NCI-H1048 (cell line): ENCODE data around the gene SCIMP.
"Not testable (repeated sequence)": the region's sequence is repeated elsewhere in the genome, so short reads cannot be mapped to it uniquely, and the experiment has no call there.

ENCODE experiments used
- DNase-seq: peaks from one replicate; lab custom pipeline; 2025; lab: John Stamatoyannopoulos, UW

SCIMP gene

GRCh38 chr17:5234645-5235576 lies at the start of gene SCIMP:
Gene SCIMP (minus strand): TSS chr17:5234860. CDS start chr17:5234755, 105 bp downstream.
- no peak for DNase-seq

- no peak for DNase-seq
Observed at GRCh38 chr17:5283571-5284315, 49.1 kb upstream of the SCIMP start.

- DNase-seq: no peak
Observed at GRCh38 chr17:5282642-5283217, 48.1 kb upstream of the SCIMP start.

DNA sequence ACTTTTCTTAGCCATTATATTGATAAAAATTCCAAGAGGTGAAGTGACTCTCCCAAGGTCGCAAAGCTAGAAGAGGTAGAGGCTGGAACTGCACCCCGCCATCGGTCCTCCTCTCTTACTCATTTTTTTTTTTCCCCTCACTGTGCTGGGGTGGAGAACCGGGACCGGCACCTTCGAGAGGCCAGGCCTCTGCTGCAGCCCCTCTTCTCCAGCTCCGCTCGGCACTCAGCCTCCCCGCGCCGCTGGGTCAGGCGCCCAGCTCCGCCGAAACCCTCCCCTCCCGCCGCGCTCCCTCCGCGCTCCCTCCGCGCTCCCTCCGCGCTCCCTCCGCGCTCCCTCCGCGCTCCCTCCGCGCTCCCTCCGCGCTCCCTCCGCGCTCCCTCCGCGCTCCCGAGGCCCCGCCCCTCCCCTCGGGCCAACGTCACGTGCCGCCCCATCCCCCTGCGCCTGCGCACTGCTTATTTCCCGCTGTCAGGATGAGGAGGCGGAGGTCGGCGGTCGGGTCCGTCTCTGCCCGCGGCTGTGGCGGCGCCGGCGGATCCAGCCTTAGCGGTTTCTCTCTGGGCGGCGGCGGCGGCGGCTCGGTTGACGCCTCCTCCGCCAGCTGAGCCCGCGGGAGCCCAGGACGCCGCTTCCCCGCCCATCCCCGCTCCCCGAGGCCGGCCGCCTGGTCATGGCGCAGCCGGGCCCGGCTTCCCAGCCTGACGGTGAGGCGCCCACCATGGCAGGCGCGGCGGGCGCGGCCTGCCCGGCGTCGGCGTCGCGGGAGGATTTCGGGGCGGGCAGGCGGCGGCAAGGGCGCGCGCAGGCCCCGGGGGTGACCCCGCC lies 47.4 kb upstream of the SCIMP start, which contains the start of gene RABEP1:
Gene RABEP1, plus strand, starts transcription at position 471 of the 828 bp plus-strand sequence. Its CDS starts 203 bp downstream, at position 674.
- DNase-seq: peak; percentile 63

DNA sequence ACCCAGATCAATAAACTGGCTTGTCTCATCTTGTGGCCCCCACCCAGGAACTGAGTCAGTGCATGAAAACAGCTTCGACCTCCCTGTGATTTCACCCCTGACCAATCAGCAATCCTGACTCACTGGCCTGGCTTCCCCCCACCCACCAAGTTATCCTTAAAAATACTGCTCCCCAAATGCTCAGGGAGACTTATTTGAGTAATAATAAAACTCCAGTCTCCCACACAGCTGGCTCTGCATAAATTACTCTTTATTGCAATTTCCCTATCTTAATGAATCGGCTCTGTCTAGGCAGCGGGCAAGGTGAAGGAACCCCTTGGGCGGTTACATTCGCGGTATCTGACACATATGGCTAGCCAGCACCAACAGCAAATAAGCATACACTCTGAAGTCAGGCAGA lies 37.7 kb upstream of the SCIMP start:
- DNase-seq: no peak

DNA sequence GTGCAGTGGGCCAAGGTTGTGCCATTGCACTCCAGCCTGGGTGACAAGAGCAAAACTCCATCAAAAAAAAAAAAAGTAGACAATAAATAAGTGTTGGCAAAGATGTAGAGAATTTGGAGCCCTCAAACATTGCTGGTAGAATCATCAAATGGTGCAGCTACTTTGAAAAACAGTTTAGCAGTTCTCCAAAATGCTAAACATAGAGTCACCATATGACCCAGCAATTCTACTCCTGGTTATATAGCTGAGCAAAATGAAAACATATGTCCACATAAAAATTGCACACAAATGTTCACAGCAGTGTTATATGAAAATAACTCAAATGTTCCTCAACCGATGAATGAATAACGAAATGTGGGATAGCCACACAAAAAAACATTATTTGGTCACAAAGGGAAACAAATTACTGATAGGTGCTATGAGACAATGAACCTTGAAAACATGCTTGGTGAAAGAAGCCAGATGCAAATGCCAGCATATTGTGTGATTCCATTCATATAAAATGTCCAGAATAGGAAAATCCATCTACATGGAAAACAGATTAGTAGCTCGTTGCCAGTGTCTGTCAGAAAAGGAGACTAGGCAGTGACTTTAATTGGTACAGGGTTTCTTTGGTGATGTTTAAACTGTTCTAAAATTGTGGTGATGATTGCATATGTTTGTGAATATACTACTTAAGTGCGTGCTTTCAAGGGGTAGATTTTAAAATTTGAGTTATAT lies 34.7 kb upstream of the SCIMP start:
- no peak for DNase-seq

DNA sequence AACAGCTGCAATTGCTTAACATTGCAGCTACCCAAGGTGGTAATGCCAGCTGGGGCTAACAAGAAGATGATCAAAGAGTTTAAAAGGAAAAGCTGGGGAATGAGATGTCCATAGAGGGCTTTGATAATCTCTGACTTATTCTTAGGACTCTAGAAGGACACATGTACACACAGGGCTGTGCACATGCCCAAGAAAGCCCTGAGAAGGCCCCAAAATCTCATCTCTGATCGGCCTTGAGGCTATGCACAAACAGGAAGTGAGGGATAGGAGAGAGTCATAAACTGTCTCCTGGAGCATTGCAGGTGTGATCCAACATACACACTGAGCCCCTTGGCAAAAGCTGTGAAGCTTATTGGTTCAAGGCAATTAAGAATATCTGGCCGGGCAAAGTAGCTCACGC lies 30.2 kb upstream of the SCIMP start:
- DNase-seq: no peak

DNA sequence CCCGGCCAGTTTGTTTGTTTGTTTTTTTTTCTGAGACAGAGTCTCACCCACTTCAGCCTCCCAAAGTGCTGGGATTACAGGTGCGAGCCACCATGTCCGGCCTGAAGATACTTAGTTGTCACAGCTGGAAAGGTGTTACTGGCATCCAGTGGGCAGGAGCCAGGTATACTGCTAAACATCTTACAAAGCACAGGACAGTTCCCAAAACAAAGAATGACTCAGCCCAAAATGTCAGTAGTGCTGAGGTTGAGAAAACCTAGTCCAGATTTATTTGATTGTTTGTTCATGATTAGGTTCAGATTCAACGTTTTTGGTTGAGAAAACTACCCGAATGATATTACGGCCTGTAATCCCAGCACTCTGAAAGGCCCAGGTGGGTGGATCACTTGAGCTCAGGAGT lies 28.8 kb upstream of the SCIMP start:
- DNase-seq: no peak

GRCh38 chr17:5262416-5262991 lies 27.8 kb upstream of the SCIMP start:
- no peak for DNase-seq

- DNase-seq: no peak
Observed at GRCh38 chr17:5260542-5260941, 25.9 kb upstream of the SCIMP start.

DNA sequence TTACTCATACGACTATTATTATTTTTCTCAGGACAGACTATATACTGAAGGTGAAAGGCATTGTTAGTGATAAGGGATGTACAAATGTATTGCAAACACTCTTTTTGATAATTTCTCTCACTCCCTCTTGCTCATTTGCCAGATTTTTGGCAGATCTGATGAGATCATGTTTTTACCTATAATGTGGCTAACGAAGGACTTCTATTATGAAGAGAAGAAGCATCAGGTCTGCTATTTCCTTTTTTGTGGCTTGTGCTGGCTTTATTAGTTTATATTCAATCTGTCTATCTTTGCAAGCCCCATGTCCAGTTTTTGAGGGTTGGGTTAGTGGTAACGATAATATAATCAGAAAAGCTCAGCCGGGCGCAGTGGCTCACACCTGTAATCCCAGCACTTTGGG lies 22.5 kb upstream of the SCIMP start:
- no peak for DNase-seq

GRCh38 chr17:5254903-5255521 lies 20.4 kb upstream of the SCIMP start:
- DNase-seq: no peak

GRCh38 chr17:5254414-5254813 lies 19.8 kb upstream of the SCIMP start:
- DNase-seq: no peak

DNA sequence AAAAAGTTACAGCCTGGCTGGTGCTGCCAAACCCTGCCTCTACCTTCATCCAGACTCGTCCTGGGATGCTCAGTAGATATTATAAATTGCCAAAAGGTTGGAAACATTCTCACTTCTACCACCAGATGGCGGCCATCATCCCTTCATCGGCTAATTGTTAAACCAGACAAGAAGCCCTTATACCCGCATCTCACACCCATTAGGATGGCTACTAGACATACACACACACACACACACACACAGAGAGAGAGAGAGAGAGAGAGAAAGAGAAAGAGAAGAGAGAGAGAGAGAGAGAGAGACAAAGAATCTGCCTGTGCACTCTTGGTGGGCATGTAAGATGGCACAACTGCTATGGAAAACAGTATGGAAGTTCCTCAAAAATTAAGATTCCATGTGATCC lies 15.0 kb upstream of the SCIMP start:
- no peak for DNase-seq

DNA sequence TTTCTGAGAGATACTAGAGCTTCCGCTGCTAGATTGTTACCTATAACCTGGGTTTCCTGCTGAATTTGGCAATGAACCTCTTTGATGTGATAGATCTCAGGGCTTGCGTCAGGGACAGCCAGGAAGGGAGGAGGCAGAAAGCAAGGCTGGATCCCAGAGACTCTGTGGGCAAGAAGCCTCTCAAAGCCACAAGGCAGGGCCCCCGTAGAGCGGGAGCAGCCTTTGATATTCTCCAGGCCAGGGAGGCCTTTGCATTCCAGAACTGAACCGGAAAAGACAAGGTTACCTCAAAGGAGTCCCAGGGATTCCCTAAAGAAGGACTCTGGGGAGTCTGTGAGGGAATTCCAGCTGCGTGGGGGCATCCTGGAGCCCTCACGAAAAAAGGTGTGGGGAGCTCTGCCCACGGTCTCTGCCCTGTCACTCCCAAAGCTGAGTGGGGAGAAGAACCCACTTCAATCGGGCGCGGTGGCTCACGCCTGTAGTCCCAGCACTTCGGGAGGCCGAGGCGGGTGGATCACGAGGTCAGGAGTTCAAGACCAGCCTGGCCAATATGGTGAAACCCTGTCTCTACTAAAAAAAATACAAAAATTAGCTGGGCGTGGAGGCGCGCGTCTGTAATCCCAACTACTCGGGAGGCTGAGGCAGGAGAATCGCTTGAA lies 14.3 kb upstream of the SCIMP start:
- DNase-seq: no peak

- DNase-seq: no peak
Observed at GRCh38 chr17:5247621-5248020, 13.0 kb upstream of the SCIMP start.

DNA sequence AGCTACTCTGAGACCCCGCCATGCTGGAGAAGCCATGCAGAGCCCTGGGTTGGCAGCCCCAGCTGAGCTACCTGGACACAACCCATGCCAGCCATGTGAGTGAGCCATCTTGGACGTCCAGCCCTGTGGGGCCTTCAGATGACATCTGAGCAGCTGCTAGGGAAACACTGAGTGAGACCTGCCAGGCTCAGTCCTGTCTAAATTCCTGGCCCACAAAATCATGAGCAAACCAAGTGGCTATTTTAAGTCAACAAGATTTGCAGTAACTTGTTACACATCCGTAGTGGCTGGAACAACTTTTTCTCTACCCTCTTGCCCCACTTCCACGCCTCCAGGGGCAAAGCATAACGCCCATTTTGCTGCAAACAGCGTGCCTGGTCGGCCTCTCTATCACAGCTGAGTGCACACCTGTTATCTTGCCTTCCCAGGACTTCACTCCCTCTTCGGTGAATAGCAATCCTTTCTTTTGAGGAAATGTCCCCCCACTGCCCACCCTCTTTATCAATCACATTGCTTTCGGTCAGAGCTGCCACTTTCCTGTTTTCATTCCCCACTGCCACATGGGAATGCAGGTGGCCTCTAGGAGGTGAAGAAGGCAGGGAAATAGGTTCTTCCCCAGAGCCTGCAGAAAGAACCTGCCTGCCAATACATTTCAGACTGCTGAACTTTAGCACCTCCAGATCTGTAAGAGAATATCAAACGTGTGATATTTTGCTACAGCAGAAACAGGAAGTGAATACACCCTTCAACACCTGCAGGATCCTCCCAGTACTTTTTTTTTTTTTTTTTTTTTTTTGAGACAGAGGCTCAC lies 7.4 kb upstream of the SCIMP start:
- no peak for DNase-seq

DNA sequence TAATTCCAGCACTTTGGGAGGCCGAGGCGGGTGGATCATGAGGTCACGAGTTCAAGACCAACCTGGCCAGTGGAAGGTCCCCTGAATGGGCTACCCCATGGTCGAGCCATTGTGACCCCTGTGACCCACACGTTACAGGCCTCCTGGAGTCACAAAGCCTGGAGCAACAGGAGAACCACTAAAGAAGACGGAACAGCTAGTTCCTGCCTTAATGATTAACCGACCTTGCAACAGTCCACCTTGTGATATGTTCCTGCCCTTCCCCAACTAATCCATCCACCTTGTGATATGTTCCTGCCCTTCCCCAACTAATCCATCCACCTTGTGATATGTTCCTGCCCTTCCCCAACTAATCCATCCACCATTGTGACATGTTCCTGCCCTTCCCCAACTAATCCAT lies 5.1 kb upstream of the SCIMP start:
- not testable (repeated sequence) for DNase-seq

GRCh38 chr17:5238333-5238732 lies 3.7 kb upstream of the SCIMP start:
- DNase-seq: no peak
